ENCODE results near the gene DHCR7.
A peak's percentile ranks its signal among the peaks of the same experiment; 100 is the strongest.
"Not testable (repeated sequence)": the region's sequence is repeated elsewhere in the genome, so short reads cannot be mapped to it uniquely, and the experiment has no call there.

DHCR7 gene

GRCh38 chr11:71436861-71437260 is 11.3 kb downstream of the DHCR7 start:
- no peak for DNase-seq

- no peak for DNase-seq
These were observed 12.8 kb downstream of the DHCR7 start for GRCh38 chr11:71435278-71435951.

- no peak for DNase-seq
These were observed 13.5 kb downstream of the DHCR7 start for GRCh38 chr11:71434576-71435130.

- no peak for DNase-seq
These were observed 14.3 kb downstream of the DHCR7 start for GRCh38 chr11:71433648-71434450.

- no peak for DNase-seq
These were observed 15.2 kb downstream of the DHCR7 start for GRCh38 chr11:71432761-71433647.

GRCh38 chr11:71431271-71431670 is 16.9 kb downstream of the DHCR7 start:
- no peak for DNase-seq

GRCh38 chr11:71430166-71430565 is 18.0 kb downstream of the DHCR7 start:
- no peak for DNase-seq

GRCh38 chr11:71429701-71430100 is 18.5 kb downstream of the DHCR7 start:
- no peak for DNase-seq

- DNase-seq: no peak
These were observed 19.2 kb downstream of the DHCR7 start for GRCh38 chr11:71428861-71429435.

GRCh38 chr11:71426413-71426812 is 21.8 kb downstream of the DHCR7 start:
- no peak for DNase-seq

- no peak for DNase-seq
These were observed 22.3 kb downstream of the DHCR7 start for GRCh38 chr11:71425860-71426259.

- no peak for DNase-seq
These were observed 22.8 kb downstream of the DHCR7 start for GRCh38 chr11:71425409-71425808.

- peak; percentile 8 for DNase-seq
These were observed 24.9 kb downstream of the DHCR7 start for GRCh38 chr11:71423181-71423790.

- DNase-seq: not testable (repeated sequence)
These were observed 25.9 kb downstream of the DHCR7 start for GRCh38 chr11:71422318-71422717.

GRCh38 chr11:71421392-71421950 is 26.7 kb downstream of the DHCR7 start:
- DNase-seq: no peak

- peak; percentile 76 for DNase-seq
These were observed 27.5 kb downstream of the DHCR7 start for GRCh38 chr11:71420455-71421241.

GRCh38 chr11:71418643-71419042 is 29.6 kb downstream of the DHCR7 start:
- DNase-seq: no peak

- DNase-seq: no peak
These were observed 33.5 kb downstream of the DHCR7 start for GRCh38 chr11:71414645-71415044.

- DNase-seq: no peak
These were observed 37.7 kb downstream of the DHCR7 start for GRCh38 chr11:71410363-71410966.

GRCh38 chr11:71408826-71409225 is 39.4 kb downstream of the DHCR7 start:
- DNase-seq: no peak

GRCh38 chr11:71407356-71407755 is 40.8 kb downstream of the DHCR7 start:
- no peak for DNase-seq
